Left renal pelvis (tissue), 4 donors: Measurements from ENCODE around the gene PRKCE. TPM values are rescaled to one million over a fixed set of nuclear protein-coding genes. Genes with fewer than 3 reads are reported as not detected.

Experiments used
- DNase-seq, 4 donors: peaks; one replicate each; pipeline ENCODE4 v3.0.0-alpha.2; 2013; ENCODE audit warnings: low read depth in 4 of 4, low spot score in 3 of 4
- polyA plus RNA-seq, 4 donors: library from polyadenylated mRNA; unstranded; fragments of 120-200 nt; gene quantifications; one replicate each; pipeline ENCODE4 v1.2.1, GENCODE V29; 2013; ENCODE audit not compliant: insufficient read length in 4 of 4

The PRKCE gene
- polyA plus RNA-seq, 4 donors, result 8.2 to 16.0 (median 9.0) TPM

DNA sequence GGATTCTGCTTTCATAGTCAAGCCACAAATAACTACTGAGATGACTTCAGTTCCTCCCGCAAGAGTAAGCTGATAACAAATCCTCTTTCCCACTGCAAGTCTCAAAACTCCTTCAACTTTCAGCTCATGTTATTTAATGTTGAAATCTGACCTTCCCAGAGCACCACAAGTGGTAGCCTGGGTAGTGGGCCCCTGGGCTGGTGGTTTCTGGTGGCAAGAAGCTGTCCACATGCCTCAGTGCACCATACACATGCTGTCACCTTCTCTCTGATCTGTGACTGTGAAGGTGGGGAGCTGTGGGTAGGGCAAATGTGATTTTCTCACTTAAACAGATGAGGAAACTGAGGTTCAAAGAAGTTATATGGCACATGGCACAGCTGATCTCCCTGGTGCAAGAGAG, 399.6 kb downstream of the PRKCE start:
- DNase-seq, result no peak

DNA sequence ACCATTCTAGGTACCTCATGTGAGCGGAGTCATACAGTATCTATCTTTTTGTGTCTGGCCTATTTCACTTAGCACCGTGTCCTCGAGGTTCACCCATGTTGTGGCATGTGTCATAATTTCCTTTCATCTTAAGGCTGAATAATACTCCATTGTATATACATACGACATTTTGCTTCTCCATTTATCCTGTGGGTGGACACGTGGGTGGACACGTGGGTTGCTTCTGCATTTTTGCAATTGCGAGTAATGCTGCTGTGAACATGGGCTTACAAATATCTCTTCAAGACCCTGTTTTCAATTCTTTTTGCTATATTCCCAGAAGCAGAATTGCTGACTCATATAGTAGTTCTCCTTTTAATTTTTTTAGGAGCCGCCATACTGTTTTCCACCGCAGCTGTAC, 402.1 kb downstream of the PRKCE start:
- no peak for DNase-seq

DNA sequence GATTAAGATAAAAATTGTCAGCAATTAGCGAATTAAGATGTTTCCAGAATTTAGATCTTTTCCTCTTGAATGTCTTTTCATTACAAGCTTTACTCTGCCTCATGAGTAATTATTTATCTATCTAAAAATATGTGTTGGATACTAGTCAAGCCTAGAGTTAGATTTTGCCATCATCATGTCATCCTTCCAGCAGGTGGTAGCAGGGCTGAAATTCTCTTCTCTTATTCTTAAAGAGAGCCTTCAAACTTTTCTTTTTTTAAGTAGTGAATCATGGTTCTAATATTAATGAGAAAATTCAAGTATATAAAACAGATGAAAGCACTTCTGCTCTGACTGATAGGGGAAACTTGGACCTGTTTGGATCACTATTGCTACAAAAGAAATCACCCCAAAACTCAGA, 405.1 kb downstream of the PRKCE start:
- DNase-seq, result no peak

DNA sequence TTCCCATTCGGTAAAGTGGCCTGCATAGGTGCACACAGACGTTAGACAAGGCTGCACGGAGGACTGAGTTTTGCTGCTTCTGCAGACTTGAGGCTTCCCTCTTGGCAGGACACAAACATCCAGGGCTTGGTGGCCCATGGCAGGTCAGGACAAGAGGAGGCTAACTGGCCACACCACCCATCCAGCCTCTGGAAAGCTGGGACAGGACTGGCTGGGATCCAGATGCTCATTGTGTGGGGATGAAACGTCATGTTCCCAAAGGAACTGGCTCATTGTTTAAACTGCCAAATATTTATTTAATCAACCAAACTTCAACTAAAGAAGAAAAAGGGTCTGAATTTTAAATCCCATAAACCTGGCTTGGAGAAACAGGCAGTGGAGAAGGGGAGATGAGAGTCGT, 406.7 kb downstream of the PRKCE start:
- DNase-seq, result no peak

DNA sequence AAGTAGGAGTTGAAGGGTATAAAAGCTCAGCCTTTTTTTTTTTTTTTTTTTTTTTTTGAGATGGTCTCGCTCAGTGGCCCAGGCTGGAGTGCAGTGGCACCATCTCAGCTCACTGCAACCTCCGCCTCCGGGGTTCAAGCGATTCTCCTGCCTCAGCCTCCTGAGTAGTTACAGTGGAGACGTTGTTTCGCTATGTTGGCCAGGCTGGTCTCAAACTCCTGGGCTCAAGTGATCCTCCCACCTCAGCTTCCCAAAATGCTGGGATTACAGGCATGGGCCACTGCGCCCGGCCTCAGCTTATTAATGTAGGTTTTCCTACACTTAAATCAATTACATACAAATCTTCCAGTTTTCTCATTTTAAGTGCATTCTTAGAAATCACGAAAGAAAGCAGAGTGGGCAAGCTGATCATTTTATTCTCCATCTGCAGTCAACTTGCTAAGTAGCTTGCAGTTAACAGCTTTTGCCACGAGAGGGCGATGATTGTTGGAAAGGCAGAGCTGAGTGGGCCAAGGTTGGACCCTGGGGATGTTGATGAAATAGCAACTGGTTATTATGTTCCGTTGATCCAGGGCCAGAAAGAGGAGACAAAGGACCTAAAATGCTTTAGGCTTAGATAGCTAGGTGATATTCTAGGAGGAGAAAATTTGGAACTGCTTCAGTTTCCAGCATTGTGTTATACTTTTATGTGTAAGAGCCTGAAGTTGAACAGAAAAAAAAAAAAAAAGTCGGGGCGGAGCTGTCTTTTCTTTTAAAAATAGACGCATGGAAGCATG, 411.4 kb downstream of the PRKCE start:
- DNase-seq, result peak; percentile 58 to 75 (median 70)

DNA sequence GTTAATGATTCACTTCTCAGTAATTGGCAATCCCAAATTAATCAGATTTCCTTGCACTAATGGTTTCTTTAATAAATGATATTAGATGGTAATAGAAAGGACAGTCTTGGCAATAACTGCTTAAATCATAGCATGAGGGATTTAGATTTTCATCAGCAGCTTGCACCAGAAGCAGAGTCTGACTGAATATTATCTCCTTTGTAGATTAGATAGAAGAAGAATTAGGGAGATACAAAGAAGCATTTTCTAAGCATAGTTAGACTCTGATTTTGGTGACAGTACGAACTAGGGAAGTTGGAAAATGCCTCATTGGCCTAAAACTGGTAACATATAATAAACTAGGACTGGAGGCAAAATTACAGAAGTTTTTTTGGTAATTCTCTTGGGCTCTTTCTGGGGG, 412.9 kb downstream of the PRKCE start:
- DNase-seq, result no peak

DNA sequence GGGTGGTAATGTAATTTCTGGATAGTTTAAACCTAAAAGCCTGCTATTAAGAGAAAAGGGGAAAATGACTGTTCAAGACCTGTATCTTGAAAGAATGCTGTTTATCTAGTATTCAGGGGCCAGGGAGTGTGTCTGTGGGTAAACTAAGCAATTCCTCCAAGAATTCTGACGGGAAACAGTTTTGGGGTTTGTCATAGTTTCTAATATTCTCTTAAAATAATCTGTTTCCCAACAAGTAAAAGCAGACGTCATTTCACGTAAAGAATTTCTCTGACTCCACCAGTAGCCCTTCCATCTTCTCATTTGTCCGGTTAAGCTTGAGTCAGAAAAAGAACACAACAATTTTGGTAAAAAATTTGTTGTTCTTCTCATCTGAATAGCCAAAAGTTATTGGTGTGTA, 413.7 kb downstream of the PRKCE start:
- DNase-seq, result no peak

DNA sequence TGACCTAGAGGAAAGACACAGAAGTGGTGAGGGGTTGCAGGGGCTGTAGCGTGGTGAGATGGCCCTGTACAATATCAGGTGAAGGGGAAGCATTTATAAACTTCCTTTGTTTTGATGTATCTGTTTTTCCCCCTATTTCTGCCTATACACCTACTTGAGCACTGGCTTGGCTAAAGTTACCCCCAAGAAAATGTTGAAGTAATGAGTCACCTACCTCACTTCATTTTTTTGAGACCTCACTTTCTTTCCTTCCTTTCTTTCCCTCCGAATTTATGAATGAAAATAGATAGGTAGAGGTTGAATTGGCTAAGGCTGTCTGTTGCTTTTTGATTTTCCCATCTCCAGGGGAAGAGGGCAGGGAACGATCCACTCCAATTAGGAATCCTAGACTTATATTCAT, 414.6 kb downstream of the PRKCE start:
- no peak for DNase-seq

DNA sequence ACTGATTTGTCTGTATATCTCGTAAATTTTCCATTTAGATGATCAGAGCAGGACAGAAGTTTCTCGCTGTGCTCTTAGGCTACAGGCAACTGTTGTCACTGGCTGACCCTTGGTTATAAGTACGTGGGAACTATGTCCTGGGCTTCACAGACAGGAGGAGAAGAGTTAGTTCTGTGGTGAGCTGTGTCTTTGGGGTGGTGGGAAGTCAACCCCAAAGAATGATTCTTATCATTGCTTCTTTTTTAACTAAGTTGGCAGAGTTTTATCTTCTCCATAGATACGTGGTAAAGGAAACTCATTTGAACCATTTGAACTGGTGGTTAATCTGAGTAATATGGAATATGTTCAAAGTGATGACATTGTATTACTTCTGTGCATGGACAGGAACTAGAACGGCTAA, 415.1 kb downstream of the PRKCE start:
- no peak for DNase-seq

DNA sequence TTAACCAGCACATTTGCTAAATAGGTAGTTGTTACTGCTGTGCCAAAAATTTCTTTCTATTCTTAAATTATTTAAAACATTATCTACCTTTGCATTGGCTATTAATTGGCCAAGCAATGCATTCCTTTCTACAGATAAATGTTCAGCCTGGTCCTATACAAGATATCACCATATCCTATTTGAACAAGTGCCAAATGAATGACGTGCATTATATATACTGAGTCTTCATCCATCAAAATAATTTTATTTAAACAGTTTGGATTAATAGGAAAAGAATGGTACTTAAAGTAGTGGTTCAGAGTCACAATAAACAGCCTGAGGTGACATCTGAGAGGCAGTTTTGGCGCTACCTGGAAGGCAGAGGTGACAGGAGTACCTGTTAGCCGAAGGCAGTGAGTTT, 415.6 kb downstream of the PRKCE start:
- no peak for DNase-seq

DNA sequence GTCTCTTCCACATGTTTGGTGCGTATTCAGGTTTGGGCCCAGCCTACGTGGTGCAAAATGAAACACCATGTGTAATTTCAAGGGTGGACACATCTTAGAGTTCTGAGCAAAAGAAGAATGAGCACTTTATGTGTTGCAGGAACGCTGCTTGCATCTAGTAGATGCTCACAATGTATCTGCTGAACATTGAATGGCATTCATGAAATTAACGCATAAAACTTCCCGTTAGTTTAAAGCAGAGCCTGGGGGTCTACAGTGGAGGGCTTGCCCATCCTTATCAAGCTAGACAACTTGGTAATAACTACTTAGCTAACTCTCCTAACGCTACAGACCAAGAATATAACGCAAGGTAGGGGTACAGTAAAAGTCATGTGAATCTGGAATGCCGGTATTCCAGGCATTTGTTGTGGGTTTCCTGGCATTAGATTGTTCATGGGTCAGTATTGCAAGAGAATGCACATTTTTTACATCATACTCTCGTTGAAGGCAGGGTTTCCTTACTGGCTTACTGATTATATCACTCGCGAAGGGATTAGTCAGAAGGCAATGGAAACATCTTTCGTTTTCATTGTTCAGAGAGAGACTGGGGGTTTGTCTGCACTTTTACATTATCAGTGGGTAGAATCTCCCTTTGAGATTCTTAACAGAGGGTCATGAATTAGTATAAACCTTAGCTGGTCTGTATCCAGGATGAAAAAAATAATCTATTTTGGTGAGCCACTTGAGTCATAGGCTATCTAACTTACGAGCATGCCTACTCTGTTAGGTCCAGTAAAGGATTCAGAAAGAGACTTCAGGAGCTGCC, 416.2 kb downstream of the PRKCE start:
- DNase-seq, result no peak

DNA sequence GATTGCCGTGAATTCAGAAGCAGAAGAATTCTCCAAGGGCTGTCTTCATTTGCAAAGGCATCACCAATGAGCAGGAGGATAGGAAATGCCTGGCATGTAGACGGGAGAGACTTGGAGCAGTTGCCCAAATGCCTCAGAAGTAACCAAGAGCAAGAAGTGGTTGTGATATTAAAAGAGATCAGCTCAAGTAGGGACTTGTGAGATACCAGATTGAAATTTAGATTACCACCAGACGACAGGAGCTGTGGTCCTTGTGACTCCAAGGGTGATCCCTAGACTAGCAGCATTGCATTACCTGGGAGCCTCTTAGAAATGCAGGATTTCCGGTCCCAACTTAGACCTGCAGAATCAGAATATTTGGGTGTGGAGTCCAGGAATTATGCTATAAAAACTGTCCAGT, 417.2 kb downstream of the PRKCE start:
- no peak for DNase-seq

DNA sequence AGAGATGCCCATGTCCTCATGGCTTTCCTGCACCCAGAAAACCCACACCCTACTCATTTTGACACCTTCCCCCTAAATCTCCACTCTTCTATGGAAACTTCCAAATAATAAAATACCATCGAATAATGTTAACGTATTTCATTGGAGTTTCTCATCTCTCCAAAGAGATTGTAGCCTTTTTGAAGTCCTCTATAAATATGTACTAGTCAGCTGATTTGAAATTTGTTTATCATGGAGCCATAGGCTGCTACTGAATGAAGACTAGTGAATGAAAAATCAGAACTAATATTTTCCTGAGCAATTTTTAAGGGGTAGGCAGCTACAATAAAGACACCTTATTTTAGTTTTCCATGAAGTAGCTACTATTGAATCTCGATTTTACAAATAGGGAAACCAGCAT, 419.6 kb downstream of the PRKCE start:
- DNase-seq, result no peak

DNA sequence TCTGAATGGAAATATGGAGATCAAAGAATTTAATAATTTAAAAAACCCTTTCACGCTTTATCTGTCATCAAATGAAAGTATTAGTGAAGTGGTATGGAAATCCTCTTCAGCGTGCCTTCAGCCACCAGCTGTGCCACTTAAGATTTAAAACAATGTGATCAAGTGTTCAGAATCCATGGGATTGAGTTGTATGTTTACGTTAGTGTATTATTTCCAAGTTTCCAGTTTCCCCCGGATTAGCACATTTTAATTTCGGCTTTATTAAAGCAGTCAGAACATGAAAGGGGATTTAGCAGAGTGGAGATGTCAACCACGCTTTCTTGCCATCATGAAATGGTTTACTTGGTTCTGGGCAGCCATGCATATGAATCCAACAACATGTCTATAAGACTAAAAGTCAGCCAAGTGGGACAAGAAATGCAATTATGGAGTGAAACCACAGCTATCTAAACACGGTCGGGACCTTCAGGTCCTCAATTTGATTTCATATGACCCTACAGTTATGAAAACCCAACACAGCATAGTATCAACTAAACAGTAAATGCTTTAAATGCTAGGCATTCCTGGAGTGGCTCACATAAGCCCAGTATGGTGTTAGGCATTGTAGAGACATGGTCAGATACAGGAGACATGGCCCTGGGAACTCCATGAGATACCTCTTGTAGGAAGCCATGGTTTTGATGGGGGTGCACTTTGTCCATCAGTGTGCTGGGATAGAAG, 420.8 kb downstream of the PRKCE start:
- no peak for DNase-seq

DNA sequence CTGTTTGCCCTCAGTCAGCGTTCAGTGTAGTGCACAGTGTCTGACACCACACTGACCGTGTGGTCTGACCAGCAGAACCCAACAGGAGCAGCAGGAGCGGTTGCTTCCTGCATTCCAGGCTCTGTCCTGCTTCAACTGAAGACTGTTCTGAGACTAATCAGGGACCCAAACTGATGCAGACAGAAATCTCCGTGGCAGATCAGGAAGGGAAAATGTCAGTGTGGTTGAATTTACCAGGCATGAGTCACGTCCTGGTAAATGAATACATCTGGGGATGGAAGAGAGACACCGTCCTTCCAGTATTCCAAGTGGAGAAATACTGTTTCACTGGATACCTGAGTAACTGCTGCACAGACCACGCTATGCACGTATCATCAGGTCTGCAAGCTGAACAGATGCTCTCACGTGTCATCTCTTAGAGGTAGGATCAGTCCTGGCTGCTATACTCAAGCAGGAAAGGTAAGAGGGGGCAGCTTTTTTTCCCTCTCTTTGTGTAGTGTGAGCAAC, 422.1 kb downstream of the PRKCE start:
- DNase-seq, result no peak

DNA sequence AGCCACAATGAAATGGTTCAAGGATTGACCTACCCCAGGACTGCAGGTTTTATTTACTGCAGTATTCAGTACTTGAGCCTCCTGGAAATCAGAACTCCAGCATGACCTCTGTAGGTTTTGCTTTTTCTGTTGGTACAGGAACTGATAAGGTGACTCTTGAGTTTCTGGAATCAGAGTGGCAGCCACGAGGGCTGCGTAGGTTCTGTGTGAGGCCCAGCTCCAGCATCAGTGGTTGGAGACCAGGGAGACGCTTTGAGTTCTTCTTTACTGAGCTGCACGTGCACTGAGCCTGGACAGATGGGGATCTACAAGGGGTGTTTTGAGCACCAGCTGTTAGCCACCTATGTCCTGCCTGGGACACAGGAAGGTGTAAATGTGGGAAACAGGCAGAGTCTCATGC, 423.0 kb downstream of the PRKCE start:
- DNase-seq, result no peak

DNA sequence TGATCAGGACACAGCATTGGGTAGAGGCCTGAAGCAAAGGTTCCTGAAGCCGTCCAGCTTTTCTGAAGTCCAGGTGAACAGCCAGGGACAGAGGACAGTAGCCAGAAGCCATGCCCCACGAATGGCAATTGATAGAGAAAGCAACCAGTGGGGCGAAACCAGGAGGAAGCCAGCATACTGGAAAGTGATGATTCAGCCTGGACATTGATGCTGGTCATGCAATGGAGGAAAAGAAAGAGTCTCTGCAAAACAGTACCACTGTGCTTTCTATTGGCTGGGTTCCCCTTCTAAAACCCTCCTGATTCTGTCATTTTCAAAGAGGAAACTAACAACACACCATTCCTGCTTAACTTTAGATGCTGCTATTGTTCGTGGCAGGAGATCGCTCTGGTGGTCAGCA, 424.4 kb downstream of the PRKCE start:
- DNase-seq, result no peak

DNA sequence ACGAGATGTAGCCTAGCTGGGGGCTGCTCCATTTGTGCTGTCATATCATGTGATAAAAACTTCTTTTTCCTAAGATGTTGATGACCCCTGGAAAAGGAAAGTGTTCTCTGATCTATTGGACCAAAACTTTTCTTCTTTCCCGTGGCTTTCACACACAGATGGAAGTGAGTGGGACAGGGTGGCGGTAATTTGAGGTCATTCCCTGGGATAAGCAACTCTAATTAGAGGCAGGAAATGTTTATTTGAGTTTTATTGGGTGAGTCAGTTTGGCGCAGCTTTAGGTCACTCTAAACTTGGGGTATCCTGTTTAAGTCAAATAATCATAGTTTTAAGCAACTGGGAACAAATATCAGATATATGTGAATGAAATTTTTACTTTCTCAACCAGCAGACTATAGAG, 424.8 kb downstream of the PRKCE start:
- no peak for DNase-seq

DNA sequence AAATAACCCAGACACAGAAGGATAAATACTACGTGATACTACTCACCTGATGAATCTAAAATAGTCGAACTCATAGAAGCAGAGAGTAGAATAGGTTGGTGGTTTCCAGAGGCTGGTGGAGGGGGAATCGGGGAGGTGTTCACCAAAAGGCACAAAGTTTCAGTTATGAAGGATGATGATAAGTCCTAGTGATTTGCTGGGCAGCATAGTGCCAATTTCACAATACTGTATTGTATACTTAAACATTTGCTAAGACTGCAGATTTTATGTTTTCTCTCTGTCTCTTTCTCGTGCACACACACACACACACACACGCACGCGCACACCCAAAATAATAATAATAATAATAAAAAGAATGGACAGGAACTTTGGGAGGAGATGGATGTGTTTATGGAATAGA, 425.4 kb downstream of the PRKCE start:
- DNase-seq, result no peak

DNA sequence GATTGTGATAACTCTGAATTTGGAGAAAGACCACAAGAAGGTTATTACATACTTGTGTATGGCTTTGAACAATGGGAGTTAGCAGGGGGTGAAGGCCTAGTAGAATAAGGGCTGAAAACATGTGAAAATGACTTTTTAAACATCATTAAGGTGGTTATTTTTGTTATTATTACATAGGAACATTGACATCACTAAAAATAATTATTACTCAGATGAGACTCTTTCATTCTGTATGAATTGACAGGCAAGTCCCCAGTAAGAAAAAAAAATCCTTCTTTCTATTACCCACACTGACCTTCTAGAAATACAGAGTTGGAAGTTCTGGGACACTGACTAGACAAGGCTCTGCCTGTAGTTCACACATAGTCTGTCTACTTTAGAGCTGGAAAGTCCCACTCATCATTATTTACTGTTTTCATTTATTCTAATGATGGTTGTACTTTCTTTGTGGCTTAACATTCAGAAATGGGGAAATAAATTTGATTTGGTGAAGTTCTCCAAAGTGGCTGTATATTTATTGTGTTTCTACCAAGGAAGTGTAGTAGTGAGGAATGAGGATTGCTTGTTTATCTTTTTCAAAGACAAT, 426.1 kb downstream of the PRKCE start:
- no peak for DNase-seq

DNA sequence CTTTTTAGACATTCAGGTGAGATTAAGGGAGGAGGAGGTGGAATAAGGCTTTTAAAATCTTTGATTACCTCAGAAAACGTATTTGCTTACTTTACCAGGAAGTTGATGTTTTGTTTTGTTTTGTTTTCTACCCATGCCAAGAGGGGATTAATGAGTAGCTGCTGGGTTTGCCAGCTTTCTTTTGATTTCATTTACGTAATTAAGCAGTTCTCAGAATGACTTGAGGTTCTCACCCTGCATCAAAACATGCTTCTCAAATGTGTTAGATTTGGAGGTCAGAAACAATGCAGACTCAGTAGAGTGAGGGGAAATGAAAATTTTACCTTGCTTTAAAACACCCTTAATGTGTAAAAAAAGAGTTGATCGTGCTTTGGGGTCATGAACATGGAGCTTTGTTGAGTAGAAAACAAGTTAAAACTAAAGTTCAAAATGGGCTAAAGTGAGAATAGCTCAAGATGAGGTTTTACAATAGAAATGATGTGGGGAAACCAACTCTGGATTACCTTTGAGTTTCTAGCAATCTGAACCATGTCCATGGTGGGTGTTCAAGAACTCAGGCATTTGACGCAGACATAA, 428.6 kb downstream of the PRKCE start:
- no peak for DNase-seq
